BLaER1 (cell line): ENCODE results near the gene LCA5.
"Not testable (repeated sequence)": the region's sequence is repeated elsewhere in the genome, so short reads cannot be mapped to it uniquely, and the experiment has no call there.

Source experiments
- H3K27ac ChIP-seq: shearing (Covaris generic); formaldehyde crosslinking; 2 replicates; pipeline ENCODE4 v1.8.1; 2022
- H3K27me3 ChIP-seq: shearing (Covaris generic); formaldehyde crosslinking; 2 replicates; pipeline ENCODE4 v1.8.1; 2022
- H3K36me3 ChIP-seq: shearing (Covaris generic); formaldehyde crosslinking; 2 replicates; pipeline ENCODE4 v1.8.1; 2022
- H3K4me1 ChIP-seq: shearing (Covaris generic); formaldehyde crosslinking; 2 replicates; pipeline ENCODE4 v1.8.1; 2022
- H3K4me2 ChIP-seq: shearing (Covaris generic); formaldehyde crosslinking; 2 replicates; pipeline ENCODE4 v1.8.1; 2022
- H3K4me3 ChIP-seq: shearing (Covaris generic); formaldehyde crosslinking; 2 replicates; pipeline ENCODE4 v1.8.1; 2022
- H3K9ac ChIP-seq: shearing (Covaris generic); formaldehyde crosslinking; 2 replicates; pipeline ENCODE4 v1.8.1; 2022
- H3K9me3 ChIP-seq: shearing (Covaris generic); formaldehyde crosslinking; 2 replicates; pipeline ENCODE4 v1.8.1; 2022
- H4K20me1 ChIP-seq: shearing (Covaris generic); formaldehyde crosslinking; 2 replicates; pipeline ENCODE4 v1.8.1; 2022
- Cebpa-rat ChIP-seq: shearing (Covaris generic); IDR thresholded peaks from 2 replicates; pipeline ENCODE4 v1.8.1; 2022

The LCA5 gene

DNA sequence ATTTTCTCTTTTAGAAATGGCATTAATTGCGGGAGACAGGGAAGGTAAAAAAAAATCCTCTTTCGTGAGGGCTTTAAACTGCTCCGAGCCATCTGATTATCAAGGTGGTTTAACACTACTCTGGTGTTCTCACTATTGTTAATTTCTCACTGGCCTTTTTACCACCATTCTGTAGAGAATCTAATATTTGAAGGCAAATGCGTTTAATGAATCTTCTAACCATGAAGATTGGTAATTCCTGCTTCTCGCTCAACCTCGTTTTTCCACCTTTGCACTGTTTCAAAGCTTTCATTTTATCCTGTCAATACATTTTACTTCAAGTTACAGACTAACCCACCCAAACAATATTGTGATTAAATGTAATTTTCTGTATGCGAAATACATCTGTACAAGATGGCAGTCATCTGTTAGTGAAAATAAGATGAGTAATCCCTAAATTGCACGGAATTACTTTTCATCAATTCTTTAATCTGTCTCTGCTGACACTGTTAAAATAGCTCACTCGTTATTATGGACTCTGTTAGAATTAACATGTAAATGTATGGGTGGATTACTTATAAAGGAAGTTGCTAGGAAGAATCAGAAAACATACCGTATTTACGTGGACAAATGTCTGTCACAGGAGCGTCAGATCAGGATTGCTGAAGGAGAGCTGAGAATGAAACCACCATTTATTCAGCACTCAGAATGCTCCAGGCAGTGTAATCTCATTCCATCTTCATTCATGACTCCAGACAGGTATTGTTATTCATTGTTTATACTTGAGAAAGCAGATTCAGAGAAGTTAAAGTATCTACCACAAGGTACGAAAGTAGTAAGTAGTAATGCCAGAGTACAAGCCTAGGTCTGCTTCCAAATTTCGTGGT lies 1.1 kb upstream of the LCA5 start:
- Histone ChIP-seq H3K4me2 (no peak overlapping the region), H4K20me1 (no peaks in the 10 kb centered on the region), H3K4me3 (no peak overlapping the region), H3K9me3 (peaks cover 11% of the 10 kb centered on the region; the same call in 1 of the 2 replicates), H3K9ac (no peak overlapping the region), H3K4me1 (no peaks in the 10 kb centered on the region), H3K27me3 (no peaks in the 10 kb centered on the region), H3K36me3 (no peaks in the 10 kb centered on the region), H3K27ac (no peak overlapping the region)
- no peak for TF ChIP-seq Cebpa-rat

DNA sequence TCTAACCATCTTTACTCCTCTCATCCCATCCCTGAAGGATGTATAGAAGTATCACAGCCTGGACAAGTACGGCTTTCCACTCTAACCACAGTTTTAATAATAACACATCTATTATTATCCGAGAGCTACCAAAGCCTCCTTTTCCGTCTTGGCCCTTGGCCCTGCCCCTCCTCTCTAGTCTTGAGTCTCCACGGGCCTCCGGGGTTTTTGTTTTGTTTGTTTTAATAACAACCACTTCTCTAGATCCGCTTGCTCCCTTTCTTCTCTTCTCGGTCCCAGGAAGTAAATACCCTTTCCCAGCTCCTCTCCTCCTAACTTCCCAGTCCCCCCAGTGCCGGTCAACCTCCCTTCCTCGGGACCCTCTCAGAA lies 661 bp downstream of the LCA5 start:
- Histone ChIP-seq H3K9ac (no peak overlapping the region), H4K20me1 (no peaks in the 10 kb centered on the region), H3K27me3 (no peaks in the 10 kb centered on the region), H3K36me3 (no peaks in the 10 kb centered on the region), H3K4me3 (no peak overlapping the region), H3K4me1 (no peaks in the 10 kb centered on the region), H3K9me3 (peaks cover 11% of the 10 kb centered on the region; the same call in 1 of the 2 replicates), H3K27ac (no peak overlapping the region), H3K4me2 (no peak overlapping the region)
- no peak for TF ChIP-seq Cebpa-rat

DNA sequence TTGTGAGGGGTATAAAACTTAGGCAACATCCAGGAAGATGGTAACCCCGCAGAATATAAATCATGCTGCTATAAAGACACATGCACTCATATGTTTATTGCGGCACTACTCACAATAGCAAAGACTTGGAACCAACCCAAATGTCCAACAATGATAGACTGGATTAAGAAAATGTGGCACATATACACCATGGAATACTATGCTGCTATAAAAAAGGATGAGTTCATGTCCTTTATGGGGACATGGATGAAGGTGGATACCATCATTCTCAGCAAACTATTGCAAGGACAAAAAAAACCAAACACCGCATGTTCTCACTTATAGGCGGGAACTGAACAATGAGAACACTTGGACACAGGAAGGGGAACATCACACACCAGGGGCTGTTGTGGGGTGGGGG lies 7.7 kb downstream of the LCA5 start:
- H3K4me1 ChIP-seq, H3K36me3 ChIP-seq, H3K4me2 ChIP-seq, H3K4me3 ChIP-seq, H4K20me1 ChIP-seq, H3K9me3 ChIP-seq, H3K9ac ChIP-seq, H3K27ac ChIP-seq, H3K27me3 ChIP-seq: not testable (repeated sequence)

DNA sequence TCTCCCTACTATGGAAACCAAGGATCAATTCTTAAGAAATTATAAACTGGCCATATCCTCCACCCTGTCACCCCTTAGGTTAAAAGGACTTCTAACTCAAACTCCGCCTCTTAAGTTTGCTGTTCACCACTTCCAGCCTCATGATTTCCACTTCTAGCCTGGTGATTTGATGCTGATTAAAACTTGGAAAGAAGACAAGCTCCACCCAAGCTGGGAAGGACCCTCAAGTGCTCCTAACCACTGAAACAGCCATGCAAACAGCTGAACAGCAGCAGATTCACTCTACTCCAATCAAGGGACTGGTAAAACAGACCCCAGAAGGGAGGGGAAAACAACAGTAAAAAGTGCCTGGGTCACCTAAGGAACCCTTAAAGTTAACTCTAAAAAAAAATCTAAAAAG lies 10.3 kb downstream of the LCA5 start:
- no peak overlapping the region for H3K4me3 ChIP-seq
- H3K4me2 ChIP-seq = no peak overlapping the region
- TF ChIP-seq Cebpa-rat = no peak
- H3K9me3 ChIP-seq = no peaks in the 10 kb centered on the region
- H4K20me1 ChIP-seq = no peaks in the 10 kb centered on the region
- no peak overlapping the region for H3K27ac ChIP-seq
- H3K36me3 ChIP-seq = no peaks in the 10 kb centered on the region
- H3K27me3 ChIP-seq = no peaks in the 10 kb centered on the region
- no peak overlapping the region for H3K9ac ChIP-seq
- no peaks in the 10 kb centered on the region for H3K4me1 ChIP-seq

DNA sequence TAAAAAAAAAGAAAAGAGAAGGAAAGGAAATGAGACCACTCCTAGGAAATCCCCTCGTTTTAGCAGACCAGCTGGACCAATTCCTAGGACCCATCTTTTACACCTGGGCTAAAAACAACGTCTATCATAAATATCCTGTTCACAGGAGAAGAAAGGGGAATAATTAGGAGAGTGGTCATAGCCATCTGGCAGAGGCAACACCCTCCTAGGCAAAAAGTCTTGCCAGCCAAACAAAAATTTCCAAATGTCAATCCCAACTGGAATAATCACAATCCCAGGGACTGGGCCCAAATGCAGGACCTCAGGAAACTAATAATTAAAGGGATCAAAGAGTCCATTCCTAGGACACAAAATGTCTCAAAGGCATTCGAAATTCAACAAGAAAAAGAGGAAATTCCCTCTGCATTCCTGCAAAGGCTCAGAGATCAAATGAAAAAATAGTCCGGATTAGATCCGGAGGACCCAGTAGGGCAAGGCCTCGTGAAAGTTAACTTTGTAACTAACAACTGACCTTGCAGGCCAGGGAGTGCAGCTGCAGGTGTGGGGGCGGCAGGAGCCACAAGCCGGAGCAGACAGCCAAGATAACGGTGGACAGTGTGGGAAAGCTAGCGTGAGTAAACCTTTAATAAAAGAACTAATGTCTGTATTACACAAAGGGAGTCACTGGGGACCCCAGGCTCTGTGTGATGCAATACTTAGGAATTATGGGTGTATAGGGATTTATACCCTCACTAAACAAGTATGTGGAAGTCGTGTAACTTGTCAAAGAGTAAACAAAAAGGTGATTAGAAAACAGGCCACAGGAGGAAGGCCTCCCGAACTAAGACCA lies 11.7 kb downstream of the LCA5 start:
- Histone ChIP-seq H3K9ac (no peak overlapping the region), H4K20me1 (no peaks in the 10 kb centered on the region), H3K36me3 (no peaks in the 10 kb centered on the region), H3K4me2 (no peak overlapping the region), H3K4me1 (no peaks in the 10 kb centered on the region), H3K9me3 (no peaks in the 10 kb centered on the region), H3K27me3 (no peaks in the 10 kb centered on the region), H3K27ac (no peak overlapping the region), H3K4me3 (no peak overlapping the region)
- TF ChIP-seq Cebpa-rat = no peak

DNA sequence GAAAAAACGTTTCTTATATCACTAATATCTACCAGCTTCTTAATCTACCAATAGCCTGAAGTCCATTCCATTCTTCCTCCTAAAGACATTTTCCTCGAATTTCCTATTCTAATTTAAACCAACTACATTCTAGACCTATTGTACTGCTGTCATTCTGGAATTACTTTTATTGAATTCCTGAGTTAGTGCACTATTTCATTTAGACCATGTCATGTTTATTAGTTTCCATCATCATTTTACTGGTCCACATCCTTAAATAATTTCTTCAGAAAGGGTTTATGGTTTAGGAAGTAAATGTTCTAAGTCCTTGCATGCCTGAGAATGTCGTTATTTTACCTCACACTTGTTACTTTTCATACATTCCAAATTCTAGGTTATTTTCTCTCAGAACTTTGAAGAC lies 13.2 kb downstream of the LCA5 start:
- Histone ChIP-seq H3K4me2 (no peak overlapping the region), H3K9ac (no peak overlapping the region), H3K36me3 (no peaks in the 10 kb centered on the region), H3K4me3 (no peak overlapping the region), H4K20me1 (no peaks in the 10 kb centered on the region), H3K27me3 (no peaks in the 10 kb centered on the region), H3K27ac (no peak overlapping the region), H3K4me1 (no peaks in the 10 kb centered on the region), H3K9me3 (no peaks in the 10 kb centered on the region)
- no peak for TF ChIP-seq Cebpa-rat

DNA sequence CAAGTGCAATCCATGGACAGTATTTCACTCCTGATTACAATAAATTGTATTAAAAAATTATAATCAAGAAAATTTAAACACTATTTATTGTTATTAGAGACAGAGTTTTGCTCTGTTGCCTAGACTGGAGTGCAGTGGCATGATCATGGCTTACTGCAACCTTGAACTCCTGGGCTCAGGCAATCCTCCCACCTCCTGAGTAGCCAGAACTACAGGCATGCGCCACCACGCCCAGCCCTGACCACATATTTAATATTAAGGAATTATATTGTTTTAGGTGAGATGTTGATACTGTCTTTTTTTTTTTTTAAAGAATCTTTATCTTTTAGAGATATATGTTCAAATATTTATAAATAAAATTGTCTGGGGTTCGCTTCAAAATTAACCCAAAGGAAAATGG lies 14.6 kb downstream of the LCA5 start:
- no peaks in the 10 kb centered on the region for H3K9me3 ChIP-seq
- TF ChIP-seq Cebpa-rat = no peak
- no peak overlapping the region for H3K9ac ChIP-seq
- no peaks in the 10 kb centered on the region for H3K4me1 ChIP-seq
- no peak overlapping the region for H3K27ac ChIP-seq
- no peak overlapping the region for H3K4me3 ChIP-seq
- no peaks in the 10 kb centered on the region for H4K20me1 ChIP-seq
- H3K36me3 ChIP-seq = no peaks in the 10 kb centered on the region
- H3K4me2 ChIP-seq = no peak overlapping the region
- H3K27me3 ChIP-seq = no peaks in the 10 kb centered on the region

DNA sequence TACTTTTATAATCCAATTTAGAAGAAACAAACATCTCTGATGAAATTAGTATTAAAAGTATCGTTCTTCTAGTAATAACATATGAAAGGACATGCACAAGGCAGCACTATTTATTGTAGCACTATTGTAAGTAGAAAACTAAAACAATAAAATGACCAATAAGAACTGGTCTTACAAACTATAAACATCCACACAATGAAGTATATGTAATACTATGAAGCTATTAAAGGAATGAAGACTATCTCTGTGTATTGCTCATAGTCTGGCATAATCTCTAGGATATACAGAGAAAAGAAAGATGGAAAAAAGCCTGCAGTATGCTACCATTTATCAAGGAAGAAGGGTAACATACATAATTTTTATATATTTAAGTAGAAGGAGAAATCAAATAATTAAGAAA lies 16.7 kb downstream of the LCA5 start:
- Histone ChIP-seq H4K20me1 (no peaks in the 10 kb centered on the region), H3K27me3 (no peaks in the 10 kb centered on the region), H3K4me1 (no peaks in the 10 kb centered on the region), H3K9ac (no peak overlapping the region), H3K9me3 (no peaks in the 10 kb centered on the region), H3K4me2 (no peak overlapping the region), H3K27ac (no peak overlapping the region), H3K4me3 (no peak overlapping the region), H3K36me3 (no peaks in the 10 kb centered on the region)
- TF ChIP-seq Cebpa-rat = no peak

DNA sequence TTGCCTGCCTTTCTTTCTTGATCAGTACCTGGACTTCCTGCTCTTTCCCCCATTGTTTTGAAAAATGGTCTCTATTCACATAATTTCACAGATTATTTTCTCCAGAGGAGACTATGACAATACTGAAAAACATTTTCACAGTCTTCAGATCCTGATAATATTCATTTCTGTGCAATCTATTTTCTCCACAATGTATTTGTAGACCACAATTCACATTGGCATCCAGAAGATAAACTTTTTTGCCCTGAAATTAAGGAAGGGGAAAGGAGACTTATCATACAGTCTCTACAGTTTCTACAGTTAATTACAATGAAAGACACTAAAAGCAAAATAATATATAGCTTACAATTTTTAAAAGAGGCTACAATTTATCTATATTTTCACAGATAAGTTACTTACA lies 18.4 kb downstream of the LCA5 start:
- no peaks in the 10 kb centered on the region for H3K4me1 ChIP-seq
- no peak for TF ChIP-seq Cebpa-rat

DNA sequence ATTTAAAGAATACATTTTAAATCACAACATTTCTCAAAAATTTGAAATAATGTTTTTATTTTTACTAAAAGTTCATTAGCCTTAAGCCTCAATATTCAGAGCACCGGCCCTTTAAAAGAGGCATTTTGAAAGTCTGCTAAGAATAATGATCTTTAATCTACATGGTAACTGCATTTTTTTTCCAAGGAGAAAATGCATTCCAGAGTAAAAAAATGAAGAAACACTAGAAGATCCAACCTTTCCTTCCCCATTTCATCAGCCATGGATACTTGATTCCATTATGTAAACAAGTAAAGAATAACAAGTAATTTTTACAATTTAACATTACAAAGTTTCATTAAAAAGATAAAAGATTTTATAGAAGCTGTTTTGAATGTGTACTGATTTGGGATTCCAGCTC lies 21.8 kb downstream of the LCA5 start:
- H3K4me2 ChIP-seq = no peak overlapping the region
- H3K27ac ChIP-seq = no peak overlapping the region
- H3K9me3 ChIP-seq = no peaks in the 10 kb centered on the region
- H3K4me1 ChIP-seq = no peaks in the 10 kb centered on the region
- H3K9ac ChIP-seq = no peak overlapping the region
- TF ChIP-seq Cebpa-rat = no peak
- no peaks in the 10 kb centered on the region for H3K36me3 ChIP-seq
- no peaks in the 10 kb centered on the region for H3K27me3 ChIP-seq
- no peak overlapping the region for H3K4me3 ChIP-seq
- no peaks in the 10 kb centered on the region for H4K20me1 ChIP-seq

More for the DNA sequence above, 18.4 kb downstream of the LCA5 start:
- no peak overlapping the region for H3K27ac ChIP-seq
- H3K9ac ChIP-seq = no peak overlapping the region
- H3K36me3 ChIP-seq = no peaks in the 10 kb centered on the region
- no peaks in the 10 kb centered on the region for H3K9me3 ChIP-seq
- no peaks in the 10 kb centered on the region for H3K27me3 ChIP-seq
- H4K20me1 ChIP-seq = no peaks in the 10 kb centered on the region
- H3K4me2 ChIP-seq = no peak overlapping the region
- no peak overlapping the region for H3K4me3 ChIP-seq
